ENCODE measurements around the gene KCNQ4.

KCNQ4 gene

GRCh38 chr1:40755067-40755466 is 28.5 kb upstream of the KCNQ4 start:
- no peak for DNase-seq

GRCh38 chr1:40756523-40756922 is 27.1 kb upstream of the KCNQ4 start:
- DNase-seq = no peak

DNA sequence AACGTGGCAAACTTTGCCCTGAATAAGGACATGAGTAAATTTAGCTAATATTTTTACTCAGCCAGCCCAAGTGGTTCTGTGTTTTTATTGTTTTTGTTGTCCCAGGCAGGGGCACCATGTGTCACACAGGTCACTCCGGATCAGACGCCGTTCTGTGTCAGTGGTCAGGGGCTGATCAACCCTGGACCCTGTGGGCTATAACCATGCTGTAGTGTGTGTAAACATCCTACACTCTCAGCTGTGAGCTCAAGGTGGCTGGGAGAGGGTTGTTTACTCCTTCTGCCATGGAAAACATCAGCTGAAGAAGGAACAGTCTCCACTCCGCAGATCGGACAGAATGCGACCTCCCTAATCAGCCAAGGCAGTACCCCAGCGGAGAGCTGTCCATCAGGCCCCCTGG is 26.5 kb upstream of the KCNQ4 start:
- no peak for DNase-seq

GRCh38 chr1:40758004-40758403 is 25.6 kb upstream of the KCNQ4 start:
- no peak for DNase-seq

DNA sequence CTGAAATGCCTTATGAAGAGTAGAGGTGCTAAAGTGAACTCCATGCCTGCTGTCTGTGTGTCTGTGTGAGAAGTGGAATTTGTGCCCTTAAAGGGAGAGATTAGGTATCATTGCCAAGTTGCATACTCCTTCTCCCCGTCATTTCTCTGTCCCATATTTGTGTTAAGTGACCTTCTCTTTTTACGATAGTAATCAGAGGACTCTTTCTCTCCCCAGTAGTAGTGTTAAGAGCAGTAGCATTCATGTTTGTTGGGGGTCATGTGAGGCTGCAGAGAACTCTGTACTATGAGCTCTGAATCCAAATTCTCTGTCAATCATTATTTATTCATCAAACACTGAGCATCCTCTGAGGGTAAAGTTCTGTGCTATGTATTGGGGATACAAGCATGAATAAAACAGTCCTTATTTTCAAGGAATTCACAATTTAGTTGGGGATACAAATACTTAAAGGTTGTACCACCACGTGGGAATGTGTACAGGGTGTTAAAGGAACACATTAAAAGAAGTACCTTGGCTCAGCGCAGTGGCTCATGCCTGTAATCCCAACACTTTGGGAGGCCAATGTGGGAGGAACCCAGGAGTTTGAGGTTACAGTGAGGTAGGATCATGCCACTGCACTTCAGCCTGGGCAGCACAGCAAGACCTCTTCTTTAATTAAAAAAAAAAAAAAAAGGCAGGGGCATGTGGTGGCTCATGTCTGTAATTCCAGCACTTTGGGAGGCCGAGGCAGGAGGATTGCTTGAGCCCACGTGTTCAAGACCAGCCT is 24.8 kb upstream of the KCNQ4 start:
- no peak for DNase-seq

DNA sequence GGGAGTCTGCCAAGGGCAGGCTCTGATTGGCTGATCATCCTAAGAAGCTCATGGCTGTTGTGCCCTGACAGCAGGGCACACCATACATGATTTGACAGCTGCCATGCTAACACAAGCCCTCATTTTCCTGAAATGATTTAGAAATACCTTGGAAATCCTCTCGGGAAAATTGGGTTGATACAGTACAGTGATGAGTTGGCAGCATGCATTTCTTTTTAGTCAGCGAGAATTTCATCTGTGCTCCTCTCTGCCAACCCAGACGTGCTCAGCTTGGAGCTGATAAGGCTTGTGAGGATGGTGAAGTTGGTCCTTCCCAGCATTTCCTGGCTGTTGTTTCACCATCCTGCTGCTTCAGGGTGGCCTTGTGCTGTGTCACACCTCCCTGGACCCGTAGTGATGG is 22.6 kb upstream of the KCNQ4 start:
- DNase-seq = no peak

GRCh38 chr1:40762144-40762923 is 21.3 kb upstream of the KCNQ4 start:
- DNase-seq = no peak

- DNase-seq = no peak
Measured at GRCh38 chr1:40763742-40764532, 19.6 kb upstream of the KCNQ4 start.

DNA sequence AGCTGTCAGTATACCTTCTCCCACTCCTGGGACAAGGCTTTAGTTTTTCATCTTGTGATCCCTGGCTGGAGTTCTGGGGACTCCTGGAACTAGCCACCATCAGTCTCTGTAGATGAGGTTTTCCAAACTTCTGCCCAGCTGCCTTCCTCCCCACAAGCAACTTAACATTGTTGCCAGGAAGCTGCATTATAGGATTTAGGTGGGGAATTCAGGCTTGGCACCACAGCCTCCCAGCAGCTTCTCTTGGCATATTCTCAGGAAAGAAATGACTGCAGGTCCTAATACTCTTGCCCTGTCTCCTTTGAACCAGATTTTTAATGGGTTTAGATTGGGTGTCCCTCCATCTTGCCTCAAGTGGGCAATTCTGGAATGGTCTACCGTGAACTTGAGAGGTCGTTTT is 18.6 kb upstream of the KCNQ4 start:
- no peak for DNase-seq

- DNase-seq = no peak
Measured at GRCh38 chr1:40766017-40766416, 17.6 kb upstream of the KCNQ4 start.

DNA sequence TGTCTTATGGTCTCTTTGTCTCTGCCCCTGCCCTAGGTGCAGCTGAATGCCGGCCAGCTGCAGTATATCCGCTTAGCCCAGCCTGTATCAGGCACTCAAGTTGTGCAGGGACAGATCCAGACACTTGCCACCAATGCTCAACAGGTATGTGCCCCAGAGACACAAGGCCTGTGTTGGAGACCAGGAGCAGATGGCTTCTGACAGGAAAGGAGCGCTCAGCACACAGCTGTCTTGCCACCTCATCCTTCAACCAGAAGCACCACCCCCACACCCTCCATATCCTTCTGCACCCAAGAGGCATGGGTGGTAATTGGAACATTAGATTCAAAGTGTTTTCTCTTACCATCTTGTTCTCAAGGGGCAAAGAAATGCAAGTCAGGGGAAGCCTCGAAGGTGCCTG is 17.0 kb upstream of the KCNQ4 start:
- no peak for DNase-seq

GRCh38 chr1:40768146-40768990 is 15.2 kb upstream of the KCNQ4 start:
- DNase-seq = no peak

GRCh38 chr1:40769815-40770214 is 13.8 kb upstream of the KCNQ4 start:
- DNase-seq = no peak

- DNase-seq = no peak
Measured at GRCh38 chr1:40770296-40771070, 13.1 kb upstream of the KCNQ4 start.

GRCh38 chr1:40772146-40772955 is 11.2 kb upstream of the KCNQ4 start:
- no peak for DNase-seq

DNA sequence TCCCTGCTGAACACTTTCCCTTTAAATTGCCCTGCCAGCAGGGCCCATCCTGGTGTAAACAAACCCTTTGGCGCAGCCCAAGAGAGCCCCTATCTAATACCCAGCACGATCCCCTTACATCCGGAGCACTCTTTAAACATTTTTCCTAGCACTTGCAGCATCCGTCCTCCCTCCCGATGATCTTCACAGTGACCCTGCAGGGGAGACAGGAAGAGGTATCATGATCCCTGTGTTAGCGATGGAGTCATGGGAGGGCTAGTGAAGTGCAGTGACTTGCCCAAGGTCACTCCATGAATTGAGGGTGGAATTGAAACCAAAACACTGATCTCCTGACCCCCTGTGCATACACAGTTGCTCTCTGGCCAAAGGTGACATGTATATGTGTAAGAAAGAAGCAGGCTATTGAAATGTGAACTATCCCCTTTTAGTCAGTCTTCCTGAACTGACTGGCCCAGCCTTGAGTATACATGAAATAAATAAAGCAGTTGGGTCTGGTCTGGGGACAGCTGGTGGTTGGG is 9.8 kb upstream of the KCNQ4 start:
- no peak for DNase-seq

DNA sequence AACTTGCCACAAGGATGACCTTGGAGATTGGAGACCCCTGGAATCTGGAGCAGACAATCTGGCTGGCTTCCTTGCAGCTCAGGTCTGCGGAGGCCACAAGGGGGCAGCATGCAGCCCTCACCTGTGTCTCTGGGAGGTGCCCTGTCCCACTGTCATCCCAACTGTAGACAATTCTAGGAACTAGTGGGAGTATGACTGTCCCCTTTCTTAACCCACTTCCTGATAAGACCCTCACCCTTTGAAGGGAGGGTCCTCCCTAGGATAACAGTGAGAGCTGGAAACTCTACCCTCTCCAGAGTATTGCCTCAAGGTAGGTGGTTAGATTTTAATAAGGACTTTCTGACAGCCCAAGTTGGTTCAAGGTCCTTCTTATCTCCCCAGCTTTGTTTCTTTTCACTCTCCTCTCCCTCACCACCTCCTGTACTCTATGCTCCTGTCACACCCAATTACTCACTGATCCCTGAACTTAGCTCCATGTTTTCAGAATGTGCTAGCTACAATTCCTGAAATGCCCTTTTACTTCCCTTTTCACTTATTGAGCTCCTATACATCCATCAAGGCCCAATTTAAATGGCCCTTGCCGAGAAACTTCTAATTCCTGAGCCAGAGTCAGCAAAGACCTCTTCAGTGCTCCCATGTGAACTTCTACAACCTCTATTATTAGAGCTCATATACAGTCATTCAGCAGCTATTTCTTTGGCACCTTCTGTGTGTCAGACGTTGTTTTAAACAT is 9.2 kb upstream of the KCNQ4 start:
- DNase-seq = no peak

DNA sequence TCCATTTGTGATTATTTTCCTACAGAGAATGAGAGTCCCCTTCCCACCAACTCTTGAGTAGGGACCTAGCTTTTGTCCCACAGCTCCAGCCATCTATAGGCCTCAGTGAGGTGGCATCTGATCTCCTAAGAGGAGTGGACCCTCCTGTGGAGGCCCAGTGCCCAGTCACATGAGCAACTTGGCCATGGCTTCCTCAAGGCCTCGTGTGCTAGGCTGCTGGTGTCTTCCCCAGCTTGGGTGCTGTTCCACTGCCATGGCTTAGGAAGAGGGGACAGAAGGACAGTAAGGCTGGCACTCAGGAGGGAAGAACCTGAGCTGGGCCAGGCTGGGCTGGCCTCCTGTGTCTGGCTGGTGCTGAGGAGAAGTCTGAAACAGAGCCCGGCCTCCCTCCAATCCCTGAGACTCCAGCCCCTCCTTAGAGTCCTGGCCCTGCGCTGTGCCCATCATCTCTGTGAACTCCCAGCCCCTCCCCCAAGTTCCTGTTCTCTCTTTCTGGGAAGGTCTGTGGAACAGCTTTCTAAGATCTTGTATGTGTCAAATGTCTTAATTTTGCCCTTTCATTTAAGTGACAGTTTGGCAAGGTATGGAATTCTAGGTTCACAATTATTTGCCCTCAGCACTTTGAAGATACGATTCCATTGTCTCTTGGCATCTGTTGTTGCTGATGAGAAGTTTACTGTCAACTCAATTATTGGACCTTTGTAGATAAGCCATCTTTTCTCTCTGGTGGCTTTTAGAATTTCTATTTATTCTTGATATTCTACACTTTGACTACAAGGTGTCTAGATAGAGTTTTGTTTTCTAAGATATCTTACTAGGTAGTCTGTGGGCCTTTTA is 7.1 kb upstream of the KCNQ4 start:
- DNase-seq = no peak
